GM23338 (cell line): Measurements from ENCODE around the gene RPRD1A. TPM values are rescaled to one million over a fixed set of nuclear protein-coding genes. Genes with fewer than 3 reads are reported as not detected.

ENCODE experiments used
- ATAC-seq: fragments of 200-7000 bp; cut with Tn5 transposase; 3 replicates; pipeline ENCODE4 v1.9.1; 2020
- DNase-seq: peaks from one replicate; pipeline ENCODE4 v3.0.0-alpha.2; 2015; ENCODE audit warnings: low spot score
- H2AFZ ChIP-seq: fragments of 200-600 bp; sonication (generic); 2 replicates; pipeline ENCODE4 v1.8.0; 2016; ENCODE audit warnings: antibody characterized with exemption, mild to moderate bottlenecking, moderate library complexity
- H3F3A ChIP-seq: fragments of 200-600 bp; sonication (generic); replicated peaks from 2 replicates; pipeline ENCODE4 v1.8.0; 2017; ENCODE audit warnings: antibody characterized with exemption, mixed run types, low read depth
- H3K27ac ChIP-seq: fragments of 200-600 bp; sonication (generic); 2 replicates; pipeline ENCODE4 v1.6.1; 2016; ENCODE audit warnings: low read depth
- H3K27me3 ChIP-seq: fragments of 200-600 bp; sonication (generic); 2 replicates; pipeline ENCODE4 v1.8.0; 2016; ENCODE audit warnings: mild to moderate bottlenecking, mixed run types, moderate library complexity; ENCODE audit not compliant: insufficient read depth
- H3K36me3 ChIP-seq: fragments of 200-600 bp; sonication (generic); 2 replicates; pipeline ENCODE4 v1.8.0; 2016; ENCODE audit warnings: mild to moderate bottlenecking; ENCODE audit not compliant: insufficient read depth
- H3K4me1 ChIP-seq: fragments of 200-600 bp; sonication (generic); 2 replicates; pipeline ENCODE4 v1.8.0; 2016; ENCODE audit warnings: mild to moderate bottlenecking, moderate library complexity; ENCODE audit not compliant: insufficient read depth
- H3K4me2 ChIP-seq: fragments of 200-600 bp; sonication (generic); 2 replicates; pipeline ENCODE4 v1.7.1; 2017; ENCODE audit warnings: mixed run types
- H3K4me3 ChIP-seq: fragments of 200-600 bp; sonication (generic); 2 replicates; pipeline ENCODE4 v1.6.1; 2016; ENCODE audit warnings: mixed run types
- H3K79me2 ChIP-seq: fragments of 200-600 bp; sonication (generic); replicated peaks from 2 replicates; pipeline ENCODE4 v1.8.0; 2017; ENCODE audit warnings: mild to moderate bottlenecking; ENCODE audit not compliant: insufficient read depth
- H3K9me2 ChIP-seq: fragments of 200-600 bp; sonication (generic); 2 replicates; pipeline ENCODE4 v1.8.0; 2017; ENCODE audit not compliant: insufficient read depth
- H4K20me1 ChIP-seq: fragments of 200-600 bp; sonication (generic); replicated peaks from 2 replicates; pipeline ENCODE4 v1.8.0; 2017; ENCODE audit warnings: mild to moderate bottlenecking; ENCODE audit not compliant: insufficient read depth
- H3K27ac Mint-ChIP-seq: 2 replicates; pipeline ENCODE4 v1.8.0; 2020; ENCODE audit warnings: inconsistent platforms, mild to moderate bottlenecking, moderate library complexity, mixed read lengths
- H3K27me3 Mint-ChIP-seq: 3 replicates; pipeline ENCODE4 v1.8.0; 2022; ENCODE audit warnings: low read depth, mild to moderate bottlenecking, moderate library complexity, mixed read lengths, inconsistent platforms; ENCODE audit not compliant: insufficient read depth, poor library complexity
- H3K36me3 Mint-ChIP-seq: 3 replicates; pipeline ENCODE4 v1.8.0; 2021; ENCODE audit warnings: low read depth, mild to moderate bottlenecking, inconsistent platforms, moderate library complexity, mixed read lengths
- H3K4me1 Mint-ChIP-seq: 3 replicates; pipeline ENCODE4 v1.8.0; 2020; ENCODE audit warnings: mild to moderate bottlenecking, inconsistent platforms, mixed read lengths
- H3K4me3 Mint-ChIP-seq: 3 replicates; pipeline ENCODE4 v1.8.0; 2021; ENCODE audit warnings: moderate library complexity, mild to moderate bottlenecking, inconsistent platforms, mixed read lengths
- H3K9me3 Mint-ChIP-seq: 3 replicates; pipeline ENCODE4 v1.8.0; 2020; ENCODE audit warnings: moderate library complexity, mild to moderate bottlenecking, inconsistent platforms, mixed read lengths
- CREB1 ChIP-seq: fragments of 250-450 bp; sonication (Bioruptor Pico); IDR thresholded peaks from 2 replicates; pipeline ENCODE4 v1.5.0; 2020; ENCODE audit warnings: low read depth, mild to moderate bottlenecking, moderate library complexity
- CTCF ChIP-seq, 2 experiments: fragments of 200-600 bp in 1 of 2; sonication (generic) in 1 of 2; conservative IDR thresholded peaks; 2 replicates each; pipeline versions ENCODE4 v1.5.1 to v1.6.1; 2016 to 2017; ENCODE audit warnings: antibody characterized with exemption in 2 of 2, low read depth in 2 of 2, mild to moderate bottlenecking in 2 of 2, moderate library complexity in 1 of 2
- ETS1 ChIP-seq: IDR thresholded peaks from 2 replicates; pipeline ENCODE4 v1.6.1; 2016; ENCODE audit warnings: antibody characterized with exemption
- EZH2 ChIP-seq: fragments of 200-600 bp; sonication (generic); IDR thresholded peaks from one replicate; pipeline ENCODE4 v1.8.0; 2017; ENCODE audit warnings: antibody characterized with exemption, mild to moderate bottlenecking, low read depth; ENCODE audit not compliant: unreplicated experiment
- EZH2phosphoT487 ChIP-seq: fragments of 200-600 bp; sonication (generic); IDR thresholded peaks from one replicate; pipeline ENCODE4 v1.8.1; 2018; ENCODE audit warnings: antibody characterized with exemption; ENCODE audit not compliant: unreplicated experiment
- JUNB ChIP-seq: IDR thresholded peaks from one replicate; pipeline ENCODE4 v1.6.1; 2016; ENCODE audit warnings: antibody characterized with exemption; ENCODE audit not compliant: unreplicated experiment
- NANOG ChIP-seq: IDR thresholded peaks from 2 replicates; pipeline ENCODE4 v1.6.1; 2016; ENCODE audit warnings: antibody characterized with exemption, borderline replicate concordance
- POLR2AphosphoS5 ChIP-seq: IDR thresholded peaks from 2 replicates; pipeline ENCODE4 v1.6.1; 2016; ENCODE audit warnings: antibody characterized with exemption, low read depth
- ZNF331 ChIP-seq: fragments of 250-450 bp; sonication (Bioruptor Pico); IDR thresholded peaks from 2 replicates; pipeline ENCODE4 v1.5.0; 2020; ENCODE audit warnings: low read depth, mild to moderate bottlenecking, moderate library complexity
- polyA plus RNA-seq: library from polyadenylated mRNA; unstranded; fragments of >200 nt; fragmentation: Nextera tagmentation; extraction: Ambion mirVana; gene quantifications from 2 replicates; pipeline ENCODE4 v1.2.1, GENCODE V29; 2016
- total RNA-seq: library from RNA; depleted of rRNA; stranded (reverse); fragments of >200 nt; shearing (Covaris generic); gene quantifications from 2 replicates; pipeline ENCODE4 v1.2.3, GENCODE V29; 2014
- TF ChIP-seq, protein P1 (sequence below): IDR thresholded peaks from one replicate; pipeline ENCODE4 v1.6.1; 2018; ENCODE audit warnings: antibody characterized with exemption; ENCODE audit not compliant: unreplicated experiment

Gene RPRD1A
- total and polyA plus RNA-seq, 2 experiments from 2014 or later = 67.9 to 157 TPM

DNA sequence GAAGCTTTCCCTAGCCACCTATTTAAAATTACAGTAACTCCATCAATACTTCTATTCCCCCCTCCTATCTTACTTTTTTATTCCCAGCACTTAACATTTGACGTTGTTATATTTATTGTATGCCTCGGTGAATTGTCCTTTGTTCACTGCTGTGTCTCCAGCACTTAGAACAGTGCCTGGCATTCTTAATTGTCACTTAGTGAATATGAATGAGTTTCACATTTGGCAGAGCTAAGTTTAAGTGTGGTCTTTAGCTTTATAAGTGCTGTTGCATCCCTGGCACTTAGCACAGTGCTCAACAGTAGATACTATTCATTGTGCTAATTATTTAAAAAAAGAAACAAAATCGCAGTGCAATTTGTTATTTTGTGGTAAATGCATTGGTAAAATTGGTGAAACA is 93.2 kb downstream of the RPRD1A start:
- H3K4me3 ChIP-seq = peak overlapping the region; percentile 90; the same call in 1 of the 2 replicates

DNA sequence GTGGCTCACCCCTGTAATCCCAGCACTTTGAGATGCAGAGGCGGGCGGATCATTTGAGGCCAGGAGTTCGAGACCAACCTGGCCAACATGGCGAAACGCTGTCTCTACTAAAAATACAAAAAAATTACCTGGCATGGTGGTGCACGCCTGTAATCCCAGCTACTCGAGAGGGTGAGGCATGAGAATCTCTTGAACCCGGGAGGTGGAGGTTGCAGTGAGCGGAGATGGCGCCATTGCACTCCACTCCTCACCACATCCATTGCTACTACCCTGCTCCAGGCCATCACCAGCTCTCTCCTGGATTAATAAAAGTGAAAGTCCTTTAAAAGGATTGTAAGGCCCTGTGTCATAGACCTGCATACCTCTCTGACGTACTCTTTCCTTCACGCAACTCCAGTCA is 93.7 kb downstream of the RPRD1A start:
- H2AFZ ChIP-seq = no peak overlapping the region
- peaks cover 7% of the 10 kb centered on the region; the same call in 1 of the 2 replicates for H4K20me1 ChIP-seq
- Mint-ChIP-seq H3K4me3 (peak overlapping the region; percentile 99), H3K27ac (peak overlapping the region; percentile 24; the same call in 1 of the 2 replicates), H3K36me3 (peaks cover 46% of the 10 kb centered on the region), H3K27me3 (peaks cover 7% of the 10 kb centered on the region), H3K4me1 (peaks cover 18% of the 10 kb centered on the region), H3K9me3 (0 out of 3 replicates have a peak, but pooled peaks cover 3% of the 10 kb centered on the region)
- peak overlapping the region; percentile 76; the same call in 1 of the 2 replicates for H3K27ac ChIP-seq
- peak overlapping the region; percentile 90 for H3K4me3 ChIP-seq
- no peaks in the 10 kb centered on the region for H3K27me3 ChIP-seq
- ATAC-seq = no peak
- H3K4me2 ChIP-seq = peak overlapping the region; percentile 97
- peaks cover 24% of the 10 kb centered on the region for H3K79me2 ChIP-seq
- H3F3A ChIP-seq = peaks cover 14% of the 10 kb centered on the region; the same call in 1 of the 2 replicates
- H3K4me1 ChIP-seq = peaks cover 14% of the 10 kb centered on the region
- DNase-seq = no peak
- H3K36me3 ChIP-seq = peaks cover 27% of the 10 kb centered on the region
- H3K9me2 ChIP-seq = no peaks in the 10 kb centered on the region
- no peak for TF ChIP-seq ETS1
- no peak for TF ChIP-seq JUNB
- TF ChIP-seq CTCF (conservative IDR thresholded peaks at IDR 0.05; ENCODE audit: low read depth in 2 of 2) = no peak
- TF ChIP-seq, protein P1, sequence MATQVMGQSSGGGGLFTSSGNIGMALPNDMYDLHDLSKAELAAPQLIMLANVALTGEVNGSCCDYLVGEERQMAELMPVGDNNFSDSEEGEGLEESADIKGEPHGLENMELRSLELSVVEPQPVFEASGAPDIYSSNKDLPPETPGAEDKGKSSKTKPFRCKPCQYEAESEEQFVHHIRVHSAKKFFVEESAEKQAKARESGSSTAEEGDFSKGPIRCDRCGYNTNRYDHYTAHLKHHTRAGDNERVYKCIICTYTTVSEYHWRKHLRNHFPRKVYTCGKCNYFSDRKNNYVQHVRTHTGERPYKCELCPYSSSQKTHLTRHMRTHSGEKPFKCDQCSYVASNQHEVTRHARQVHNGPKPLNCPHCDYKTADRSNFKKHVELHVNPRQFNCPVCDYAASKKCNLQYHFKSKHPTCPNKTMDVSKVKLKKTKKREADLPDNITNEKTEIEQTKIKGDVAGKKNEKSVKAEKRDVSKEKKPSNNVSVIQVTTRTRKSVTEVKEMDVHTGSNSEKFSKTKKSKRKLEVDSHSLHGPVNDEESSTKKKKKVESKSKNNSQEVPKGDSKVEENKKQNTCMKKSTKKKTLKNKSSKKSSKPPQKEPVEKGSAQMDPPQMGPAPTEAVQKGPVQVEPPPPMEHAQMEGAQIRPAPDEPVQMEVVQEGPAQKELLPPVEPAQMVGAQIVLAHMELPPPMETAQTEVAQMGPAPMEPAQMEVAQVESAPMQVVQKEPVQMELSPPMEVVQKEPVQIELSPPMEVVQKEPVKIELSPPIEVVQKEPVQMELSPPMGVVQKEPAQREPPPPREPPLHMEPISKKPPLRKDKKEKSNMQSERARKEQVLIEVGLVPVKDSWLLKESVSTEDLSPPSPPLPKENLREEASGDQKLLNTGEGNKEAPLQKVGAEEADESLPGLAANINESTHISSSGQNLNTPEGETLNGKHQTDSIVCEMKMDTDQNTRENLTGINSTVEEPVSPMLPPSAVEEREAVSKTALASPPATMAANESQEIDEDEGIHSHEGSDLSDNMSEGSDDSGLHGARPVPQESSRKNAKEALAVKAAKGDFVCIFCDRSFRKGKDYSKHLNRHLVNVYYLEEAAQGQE = no peak
- TF ChIP-seq EZH2 = no peak
- no peak for TF ChIP-seq CREB1
- no peak for TF ChIP-seq ZNF331
- TF ChIP-seq POLR2AphosphoS5 = no peak
- TF ChIP-seq NANOG = no peak
- TF ChIP-seq EZH2phosphoT487 = no peak

More for the DNA sequence above, 93.2 kb downstream of the RPRD1A start:
- peaks cover 24% of the 10 kb centered on the region for H3K79me2 ChIP-seq
- no peak overlapping the region; the same call in 1 of the 2 replicates for H3K27ac ChIP-seq
- H2AFZ ChIP-seq = no peak overlapping the region
- H3K4me2 ChIP-seq = peak overlapping the region; percentile 97
- no peaks in the 10 kb centered on the region for H3K9me2 ChIP-seq
- peaks cover 14% of the 10 kb centered on the region; the same call in 1 of the 2 replicates for H3F3A ChIP-seq
- Mint-ChIP-seq H3K4me1 (peaks cover 18% of the 10 kb centered on the region), H3K36me3 (peaks cover 49% of the 10 kb centered on the region), H3K4me3 (peak overlapping the region; percentile 99), H3K9me3 (no peaks in the 10 kb centered on the region), H3K27me3 (peaks cover 7% of the 10 kb centered on the region), H3K27ac (0 out of 2 replicates have a peak overlapping the region, but pooled peaks have one; percentile 24)
- peaks cover 7% of the 10 kb centered on the region; the same call in 1 of the 2 replicates for H4K20me1 ChIP-seq
- ATAC-seq (no peak), DNase-seq (no peak)
- no peak for TF ChIP-seq CREB1
- no peak for TF ChIP-seq POLR2AphosphoS5
- TF ChIP-seq EZH2phosphoT487 = no peak
- H3K27me3 ChIP-seq = no peaks in the 10 kb centered on the region
- peaks cover 33% of the 10 kb centered on the region for H3K36me3 ChIP-seq
- H3K4me1 ChIP-seq = peaks cover 14% of the 10 kb centered on the region
